Stimulated activated CD8-positive, alpha-beta memory T cell treated with anti-CD3 and anti-CD28 coated beads, Interleukin-7, amount 100 ng/mL, for 24 hours (primary cell): Measurements from ENCODE around the gene PRKG1.

Source experiments
- DNase-seq: peaks from one replicate; pipeline ENCODE4 v3.0.0-alpha.2; 2020; ENCODE audit warnings: low read depth

Gene PRKG1

GRCh38 chr10:51074238-51075028 lies at the start of gene PRKG1:
Gene PRKG1, plus strand, starts transcription at chr10:51074487.
- DNase-seq, result no peak

- DNase-seq, result no peak
Measured at GRCh38 chr10:51028420-51028819, 45.9 kb upstream of the PRKG1 start.

GRCh38 chr10:51029172-51029641 lies 45.1 kb upstream of the PRKG1 start:
- DNase-seq, result no peak

- DNase-seq, result no peak
Measured at GRCh38 chr10:51030480-51030879, 43.8 kb upstream of the PRKG1 start.

- no peak for DNase-seq
Measured at GRCh38 chr10:51031950-51032349, 42.3 kb upstream of the PRKG1 start.

GRCh38 chr10:51034769-51035168 lies 39.5 kb upstream of the PRKG1 start:
- DNase-seq, result no peak

GRCh38 chr10:51035344-51035743 lies 38.9 kb upstream of the PRKG1 start:
- no peak for DNase-seq

- DNase-seq, result no peak
Measured at GRCh38 chr10:51045871-51046270, 28.4 kb upstream of the PRKG1 start.

- no peak for DNase-seq
Measured at GRCh38 chr10:51046654-51047053, 27.6 kb upstream of the PRKG1 start.

- no peak for DNase-seq
Measured at GRCh38 chr10:51047857-51048256, 26.4 kb upstream of the PRKG1 start.

GRCh38 chr10:51048792-51049191 lies 25.5 kb upstream of the PRKG1 start:
- DNase-seq, result no peak

- DNase-seq, result no peak
Measured at GRCh38 chr10:51052163-51052562, 22.1 kb upstream of the PRKG1 start.

GRCh38 chr10:51057925-51058324 lies 16.4 kb upstream of the PRKG1 start:
- no peak for DNase-seq

GRCh38 chr10:51063166-51063565 lies 11.1 kb upstream of the PRKG1 start:
- no peak for DNase-seq

- DNase-seq, result no peak
Measured at GRCh38 chr10:51063659-51064535, 10.4 kb upstream of the PRKG1 start.

GRCh38 chr10:51066231-51066630 lies 8.1 kb upstream of the PRKG1 start:
- no peak for DNase-seq

GRCh38 chr10:51072210-51072609 lies 2.1 kb upstream of the PRKG1 start:
- no peak for DNase-seq

GRCh38 chr10:51072921-51073434 lies 1.3 kb upstream of the PRKG1 start:
- no peak for DNase-seq

- DNase-seq, result no peak
Measured at GRCh38 chr10:51073453-51074237, 642 bp upstream of the PRKG1 start.

- DNase-seq, result no peak
Measured at GRCh38 chr10:51075043-51075872, 971 bp downstream of the PRKG1 start.

GRCh38 chr10:51075873-51076229 lies 1.6 kb downstream of the PRKG1 start:
- no peak for DNase-seq
